ENCODE measurements around the gene AGBL1. TPM values are rescaled to one million over a fixed set of nuclear protein-coding genes. Genes with fewer than 3 reads are reported as not detected.

Gene AGBL1
- total and polyA plus RNA-seq, 4 donors = not detected

DNA sequence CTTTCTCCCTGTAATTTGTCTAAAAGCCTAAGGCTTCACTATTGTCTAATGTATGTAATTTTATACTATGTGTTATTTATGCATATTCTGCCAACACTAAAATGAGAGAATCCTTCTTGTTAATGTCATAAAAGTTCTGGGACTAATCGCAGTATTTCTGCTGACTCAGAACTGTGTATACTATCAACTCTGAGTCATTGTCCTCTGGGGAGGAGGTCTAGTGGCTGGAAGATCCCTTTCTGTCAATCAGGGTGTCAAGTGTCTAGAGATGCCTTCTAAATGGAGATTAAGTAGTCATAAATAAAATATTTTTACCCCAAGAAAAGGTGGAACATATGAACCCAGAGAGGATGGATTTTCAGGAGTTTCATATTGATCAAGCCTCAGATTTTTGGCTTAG, 473.4 kb downstream of the AGBL1 start:
- TF ChIP-seq, protein P1, sequence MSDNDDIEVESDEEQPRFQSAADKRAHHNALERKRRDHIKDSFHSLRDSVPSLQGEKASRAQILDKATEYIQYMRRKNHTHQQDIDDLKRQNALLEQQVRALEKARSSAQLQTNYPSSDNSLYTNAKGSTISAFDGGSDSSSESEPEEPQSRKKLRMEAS (IDR thresholded peaks at IDR 0.05) = no peak
- TF ChIP-seq EGR1 (IDR thresholded peaks at IDR 0.05; ENCODE audit: low read depth in 2 of 2) (no peak), HNF4G (IDR thresholded peaks at IDR 0.05) (no peak), JUND (IDR thresholded peaks at IDR 0.05) (no peak), GABPA (IDR thresholded peaks at IDR 0.05 in 1 of 2, conservative IDR thresholded peaks at IDR 0.05 in 1 of 2) (no peak), RAD21 (IDR thresholded peaks at IDR 0.05) (no peak), HNF4A (conservative IDR thresholded peaks at IDR 0.05) (no peak), FOXA1 (IDR thresholded peaks at IDR 0.05) (no peak), RXRA (IDR thresholded peaks at IDR 0.05) (no peak), NR2F2 (IDR thresholded peaks at IDR 0.05) (no peak), YY1 (IDR thresholded peaks at IDR 0.05) (no peak), SP1 (IDR thresholded peaks at IDR 0.05) (no peak), TAF1 (conservative IDR thresholded peaks at IDR 0.05) (no peak)
- TF ChIP-seq, protein P2, sequence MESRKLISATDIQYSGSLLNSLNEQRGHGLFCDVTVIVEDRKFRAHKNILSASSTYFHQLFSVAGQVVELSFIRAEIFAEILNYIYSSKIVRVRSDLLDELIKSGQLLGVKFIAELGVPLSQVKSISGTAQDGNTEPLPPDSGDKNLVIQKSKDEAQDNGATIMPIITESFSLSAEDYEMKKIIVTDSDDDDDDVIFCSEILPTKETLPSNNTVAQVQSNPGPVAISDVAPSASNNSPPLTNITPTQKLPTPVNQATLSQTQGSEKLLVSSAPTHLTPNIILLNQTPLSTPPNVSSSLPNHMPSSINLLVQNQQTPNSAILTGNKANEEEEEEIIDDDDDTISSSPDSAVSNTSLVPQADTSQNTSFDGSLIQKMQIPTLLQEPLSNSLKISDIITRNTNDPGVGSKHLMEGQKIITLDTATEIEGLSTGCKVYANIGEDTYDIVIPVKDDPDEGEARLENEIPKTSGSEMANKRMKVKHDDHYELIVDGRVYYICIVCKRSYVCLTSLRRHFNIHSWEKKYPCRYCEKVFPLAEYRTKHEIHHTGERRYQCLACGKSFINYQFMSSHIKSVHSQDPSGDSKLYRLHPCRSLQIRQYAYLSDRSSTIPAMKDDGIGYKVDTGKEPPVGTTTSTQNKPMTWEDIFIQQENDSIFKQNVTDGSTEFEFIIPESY (IDR thresholded peaks at IDR 0.05) = no peak
- TF ChIP-seq, protein P3, sequence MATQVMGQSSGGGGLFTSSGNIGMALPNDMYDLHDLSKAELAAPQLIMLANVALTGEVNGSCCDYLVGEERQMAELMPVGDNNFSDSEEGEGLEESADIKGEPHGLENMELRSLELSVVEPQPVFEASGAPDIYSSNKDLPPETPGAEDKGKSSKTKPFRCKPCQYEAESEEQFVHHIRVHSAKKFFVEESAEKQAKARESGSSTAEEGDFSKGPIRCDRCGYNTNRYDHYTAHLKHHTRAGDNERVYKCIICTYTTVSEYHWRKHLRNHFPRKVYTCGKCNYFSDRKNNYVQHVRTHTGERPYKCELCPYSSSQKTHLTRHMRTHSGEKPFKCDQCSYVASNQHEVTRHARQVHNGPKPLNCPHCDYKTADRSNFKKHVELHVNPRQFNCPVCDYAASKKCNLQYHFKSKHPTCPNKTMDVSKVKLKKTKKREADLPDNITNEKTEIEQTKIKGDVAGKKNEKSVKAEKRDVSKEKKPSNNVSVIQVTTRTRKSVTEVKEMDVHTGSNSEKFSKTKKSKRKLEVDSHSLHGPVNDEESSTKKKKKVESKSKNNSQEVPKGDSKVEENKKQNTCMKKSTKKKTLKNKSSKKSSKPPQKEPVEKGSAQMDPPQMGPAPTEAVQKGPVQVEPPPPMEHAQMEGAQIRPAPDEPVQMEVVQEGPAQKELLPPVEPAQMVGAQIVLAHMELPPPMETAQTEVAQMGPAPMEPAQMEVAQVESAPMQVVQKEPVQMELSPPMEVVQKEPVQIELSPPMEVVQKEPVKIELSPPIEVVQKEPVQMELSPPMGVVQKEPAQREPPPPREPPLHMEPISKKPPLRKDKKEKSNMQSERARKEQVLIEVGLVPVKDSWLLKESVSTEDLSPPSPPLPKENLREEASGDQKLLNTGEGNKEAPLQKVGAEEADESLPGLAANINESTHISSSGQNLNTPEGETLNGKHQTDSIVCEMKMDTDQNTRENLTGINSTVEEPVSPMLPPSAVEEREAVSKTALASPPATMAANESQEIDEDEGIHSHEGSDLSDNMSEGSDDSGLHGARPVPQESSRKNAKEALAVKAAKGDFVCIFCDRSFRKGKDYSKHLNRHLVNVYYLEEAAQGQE (IDR thresholded peaks at IDR 0.05) = no peak
- TF ChIP-seq, protein P4, sequence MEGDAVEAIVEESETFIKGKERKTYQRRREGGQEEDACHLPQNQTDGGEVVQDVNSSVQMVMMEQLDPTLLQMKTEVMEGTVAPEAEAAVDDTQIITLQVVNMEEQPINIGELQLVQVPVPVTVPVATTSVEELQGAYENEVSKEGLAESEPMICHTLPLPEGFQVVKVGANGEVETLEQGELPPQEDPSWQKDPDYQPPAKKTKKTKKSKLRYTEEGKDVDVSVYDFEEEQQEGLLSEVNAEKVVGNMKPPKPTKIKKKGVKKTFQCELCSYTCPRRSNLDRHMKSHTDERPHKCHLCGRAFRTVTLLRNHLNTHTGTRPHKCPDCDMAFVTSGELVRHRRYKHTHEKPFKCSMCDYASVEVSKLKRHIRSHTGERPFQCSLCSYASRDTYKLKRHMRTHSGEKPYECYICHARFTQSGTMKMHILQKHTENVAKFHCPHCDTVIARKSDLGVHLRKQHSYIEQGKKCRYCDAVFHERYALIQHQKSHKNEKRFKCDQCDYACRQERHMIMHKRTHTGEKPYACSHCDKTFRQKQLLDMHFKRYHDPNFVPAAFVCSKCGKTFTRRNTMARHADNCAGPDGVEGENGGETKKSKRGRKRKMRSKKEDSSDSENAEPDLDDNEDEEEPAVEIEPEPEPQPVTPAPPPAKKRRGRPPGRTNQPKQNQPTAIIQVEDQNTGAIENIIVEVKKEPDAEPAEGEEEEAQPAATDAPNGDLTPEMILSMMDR (IDR thresholded peaks at IDR 0.05; ENCODE audit: low read depth, low read length, missing input control) = no peak
- TF ChIP-seq, protein P5, sequence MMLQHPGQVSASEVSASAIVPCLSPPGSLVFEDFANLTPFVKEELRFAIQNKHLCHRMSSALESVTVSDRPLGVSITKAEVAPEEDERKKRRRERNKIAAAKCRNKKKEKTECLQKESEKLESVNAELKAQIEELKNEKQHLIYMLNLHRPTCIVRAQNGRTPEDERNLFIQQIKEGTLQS (IDR thresholded peaks at IDR 0.05) = no peak
- Histone ChIP-seq H3K9me3 (ENCODE audit: control insufficient read depth in 4 of 4, low read length in 3 of 4) (no peaks in the 10 kb centered on the region), H3K4me3 (ENCODE audit: low read depth in 1 of 3, low read length in 3 of 3) (no peak overlapping the region), H3K27ac (ENCODE audit: low read depth in 1 of 2, low read length in 2 of 2) (no peak overlapping the region), H3K36me3 (ENCODE audit: control insufficient read depth in 4 of 4, insufficient read depth in 3 of 4, low read depth in 1 of 4, low read length in 3 of 4) (no peaks in the 10 kb centered on the region), H3K9ac (ENCODE audit: low read depth in 1 of 2, low read length in 2 of 2) (no peak overlapping the region), H3K27me3 (ENCODE audit: control insufficient read depth in 4 of 4, insufficient read depth in 4 of 4, low read length in 3 of 4) (peaks cover 0 to 3% (median under 1%) of the 10 kb centered on the region in 4 donors), H3K4me1 (ENCODE audit: control insufficient read depth in 4 of 4, insufficient read depth in 4 of 4, low read length in 3 of 4) (no peaks in the 10 kb centered on the region)
- 79% methylated on average over 1 of the region's 1 CpG for WGBS
- DNase-seq (ENCODE audit: low spot score) = no peak
